Naive thymus-derived CD4-positive, alpha-beta T cell (primary cell): ENCODE measurements around the gene DNAH1. TPM values are rescaled to one million over a fixed set of nuclear protein-coding genes. Genes with fewer than 3 reads are reported as not detected.

Source experiments
- ATAC-seq: fragments of 150-1000 bp; cut with Tn5 transposase; 2 replicates; pipeline ENCODE4 v1.10.0; 2021; ENCODE audit warnings: mild to moderate bottlenecking, moderate library complexity
- CTCF ChIA-PET: fragments of 350-600 bp; sonication (Branson Sonifier 250); formaldehyde crosslinking; loops from one replicate; lab custom pipeline; 2021; ENCODE audit warnings: antibody characterized with exemption; lab: Charles Lee
- POLR2A ChIA-PET: fragments of 350-600 bp; sonication (Branson Sonifier 250); formaldehyde crosslinking; loops from one replicate; lab custom pipeline; 2021; ENCODE audit warnings: antibody characterized with exemption, inconsistent platforms; lab: Charles Lee
- DNase-seq, 9 donors: peaks; one replicate each; pipeline versions ENCODE4 v3.0.0 to v3.0.0-alpha.2; 2020 to 2022; ENCODE audit warnings: mixed read lengths in 1 of 9
- H3K27ac ChIP-seq: one replicate; pipeline ENCODE4 v1.7.0; 2013; ENCODE audit warnings: mild to moderate bottlenecking, low read depth, low read length, moderate library complexity
- H3K27me3 ChIP-seq, 2 donors: one replicate each; pipeline ENCODE4 v1.7.0; 2013; ENCODE audit warnings: low read length in 2 of 2, mild to moderate bottlenecking in 2 of 2, moderate library complexity in 2 of 2; ENCODE audit not compliant: control insufficient read depth in 2 of 2, insufficient read depth in 2 of 2
- H3K36me3 ChIP-seq, 3 experiments: 1 replicate in 2 of 3; 2 replicates in 1 of 3; pipeline ENCODE4 v1.7.0; 2013; ENCODE audit warnings: low read length in 3 of 3, mild to moderate bottlenecking in 3 of 3, moderate library complexity in 1 of 3; ENCODE audit not compliant: insufficient read depth in 3 of 3, control insufficient read depth in 2 of 3
- H3K4me1 ChIP-seq, 2 donors: one replicate each; pipeline ENCODE4 v1.7.0; 2013; ENCODE audit warnings: low read length in 2 of 2, mild to moderate bottlenecking in 2 of 2, moderate library complexity in 1 of 2; ENCODE audit not compliant: control insufficient read depth in 2 of 2, insufficient read depth in 2 of 2
- H3K4me3 ChIP-seq: 2 replicates; pipeline ENCODE4 v1.7.0; 2013; ENCODE audit warnings: mild to moderate bottlenecking, low read length
- H3K9me3 ChIP-seq, 3 experiments: 1 replicate in 2 of 3; 2 replicates in 1 of 3; pipeline ENCODE4 v1.7.0; 2013; ENCODE audit warnings: low read length in 3 of 3; ENCODE audit not compliant: control insufficient read depth in 2 of 3
- H3K27ac Mint-ChIP-seq, 9 donors: one replicate each; pipeline ENCODE4 v1.8.0; 2020 to 2022; ENCODE audit warnings: mixed read lengths in 9 of 9, mild to moderate bottlenecking in 8 of 9, moderate library complexity in 5 of 9, inconsistent platforms in 2 of 9
- H3K27me3 Mint-ChIP-seq, 5 donors: one replicate each; pipeline ENCODE4 v1.8.0; 2021 to 2022; ENCODE audit warnings: mixed read lengths in 5 of 5, mild to moderate bottlenecking in 1 of 5
- H3K36me3 Mint-ChIP-seq, 5 donors: one replicate each; pipeline ENCODE4 v1.8.0; 2020 to 2022; ENCODE audit warnings: mixed read lengths in 5 of 5, mild to moderate bottlenecking in 3 of 5, inconsistent platforms in 1 of 5
- H3K4me1 Mint-ChIP-seq, 7 donors: one replicate each; pipeline ENCODE4 v1.8.0; 2020 to 2022; ENCODE audit warnings: mixed read lengths in 7 of 7, mild to moderate bottlenecking in 3 of 7, inconsistent platforms in 1 of 7
- H3K4me3 Mint-ChIP-seq, 10 donors: one replicate each; pipeline ENCODE4 v1.8.0; 2020 to 2022; ENCODE audit warnings: mild to moderate bottlenecking in 10 of 10, mixed read lengths in 10 of 10, moderate library complexity in 6 of 10, inconsistent platforms in 2 of 10
- H3K9me3 Mint-ChIP-seq, 11 donors: one replicate each; pipeline ENCODE4 v1.8.0; 2020 to 2022; ENCODE audit warnings: mixed read lengths in 11 of 11, mild to moderate bottlenecking in 4 of 11, inconsistent platforms in 1 of 11, moderate library complexity in 1 of 11
- intact Hi-C, 2 donors: fragments of 100-400 bp; cut with micrococcal nuclease; formaldehyde crosslinking; loops; one replicate each; pipeline ENCODE4 v1.15.1; 2023
- polyA plus RNA-seq, 2 donors: library from polyadenylated mRNA; unstranded; fragments of 300-500 nt; fragmentation: Illumina TruSeq; gene quantifications; one replicate each; pipeline ENCODE4 v1.2.3, GENCODE V29; 2021
- total RNA-seq, 6 experiments: library from RNA in 5 of 6; stranded (reverse) in 5 of 6; gene quantifications; 1 replicate in 5 of 6; 2 replicates in 1 of 6; pipeline ENCODE4 v1.2.3 and lab custom pipeline; 2021 to 2026

The DNAH1 gene
- total and polyA plus RNA-seq, 7 experiments from 2014 or later: 0.35 to 69.2 (median 48.2) TPM

GRCh38 chr3:52407779-52408178 lies 91.7 kb downstream of the DNAH1 start:
- Histone ChIP-seq H3K27ac (no peak overlapping the region), H3K4me1 (peaks cover 27 to 35% of the 10 kb centered on the region in 2 donors), H3K27me3 (no peaks in the 10 kb centered on the region), H3K4me3 (no peak overlapping the region), H3K9me3 (no peaks in the 10 kb centered on the region), H3K36me3 (peaks cover 0 to 57% (median 18%) of the 10 kb centered on the region in 3 experiments)
- peak overlapping the region in 9 of 10 donors; percentile 12 to 97 (median 84) for H3K4me3 Mint-ChIP-seq
- peak overlapping the region in 7 of 9 donors; percentile 35 to 95 (median 88) for H3K27ac Mint-ChIP-seq
- no peaks in the 10 kb centered on the region for H3K9me3 Mint-ChIP-seq
- no peak for DNase-seq
- POLR2A ChIA-PET: no interaction called here
- peaks cover 0 to 1% (median 0%) of the 10 kb centered on the region in 5 donors for H3K27me3 Mint-ChIP-seq
- H3K36me3 Mint-ChIP-seq: peaks cover 0 to 29% (median 11%) of the 10 kb centered on the region in 5 donors
- no peak for ATAC-seq
- H3K4me1 Mint-ChIP-seq: peaks cover 27 to 42% (median 40%) of the 10 kb centered on the region in 7 donors
- intact Hi-C loops: no loop called here
- CTCF ChIA-PET: interaction anchor here (0.6 kb wide), 1 partner anchor 802 kb away, joined by 3 read pairs; no protein-coding TSS in a partner anchor

GRCh38 chr3:52408466-52408865 lies 92.3 kb downstream of the DNAH1 start:
- H3K9me3 ChIP-seq: no peaks in the 10 kb centered on the region
- no peak for DNase-seq
- H3K27ac ChIP-seq: peak overlapping the region; percentile 99
- H3K36me3 Mint-ChIP-seq: peaks cover 0 to 22% (median 11%) of the 10 kb centered on the region in 5 donors
- CTCF ChIA-PET: interaction anchor here (0.6 kb wide), 1 partner anchor 803 kb away, joined by 3 read pairs; no protein-coding TSS in a partner anchor
- intact Hi-C loops: no loop called here
- no peak for ATAC-seq
- H3K36me3 ChIP-seq: peaks cover 0 to 50% (median 12%) of the 10 kb centered on the region in 3 experiments
- H3K4me1 Mint-ChIP-seq: peaks cover 27 to 47% (median 41%) of the 10 kb centered on the region in 7 donors
- peak overlapping the region; percentile 86 to 98 (median 94) for H3K27ac Mint-ChIP-seq
- H3K4me3 Mint-ChIP-seq: peak overlapping the region; percentile 83 to 98 (median 92)
- POLR2A ChIA-PET: interaction anchor here (0.6 kb wide), 2 partner anchors 32 to 275 kb away, joined by 3 read pairs; no protein-coding TSS in a partner anchor
- H3K9me3 Mint-ChIP-seq: no peaks in the 10 kb centered on the region
- H3K4me3 ChIP-seq: peak overlapping the region; percentile 74
- H3K4me1 ChIP-seq: peaks cover 27 to 35% of the 10 kb centered on the region in 2 donors
- H3K27me3 Mint-ChIP-seq: peaks cover 0 to 1% (median 0%) of the 10 kb centered on the region in 5 donors
- no peaks in the 10 kb centered on the region for H3K27me3 ChIP-seq

DNA sequence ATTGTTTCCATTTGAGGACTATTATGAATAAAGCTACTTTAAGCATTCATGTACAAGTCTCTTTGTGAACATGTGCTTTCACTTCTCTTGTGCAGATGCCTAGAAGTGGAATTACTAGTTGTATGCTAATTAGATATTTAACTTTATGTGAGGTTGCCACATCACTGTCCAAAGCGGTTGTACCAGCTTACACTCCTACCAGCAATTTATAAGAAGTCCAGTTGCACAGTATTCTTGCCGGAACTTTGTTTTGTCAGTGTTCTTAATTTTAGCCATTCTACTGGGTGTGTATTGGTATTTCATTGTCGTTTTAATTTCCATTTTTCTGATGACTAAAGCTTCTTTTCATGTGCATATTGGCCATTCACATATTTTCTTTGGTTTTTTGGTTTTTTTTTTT lies 99.7 kb downstream of the DNAH1 start:
- H3K4me1 Mint-ChIP-seq: peaks cover 17 to 42% (median 33%) of the 10 kb centered on the region in 7 donors
- H3K4me1 ChIP-seq: peaks cover 14 to 17% of the 10 kb centered on the region in 2 donors
- DNase-seq: no peak
- intact Hi-C loops: no loop called here
- no peak overlapping the region for H3K4me3 Mint-ChIP-seq
- no peak overlapping the region for H3K27ac ChIP-seq
- CTCF ChIA-PET: no interaction called here
- peaks cover 0 to 1% (median 0%) of the 10 kb centered on the region in 11 donors for H3K9me3 Mint-ChIP-seq
- peaks cover 0 to 16% (median 11%) of the 10 kb centered on the region in 5 donors for H3K36me3 Mint-ChIP-seq
- no peak overlapping the region for H3K27ac Mint-ChIP-seq
- H3K36me3 ChIP-seq: peaks cover 0 to 6% (median 0%) of the 10 kb centered on the region in 3 experiments
- no peaks in the 10 kb centered on the region for H3K27me3 ChIP-seq
- ATAC-seq: no peak
- H3K4me3 ChIP-seq: no peak overlapping the region
- no peaks in the 10 kb centered on the region for H3K27me3 Mint-ChIP-seq
- no peaks in the 10 kb centered on the region for H3K9me3 ChIP-seq
- POLR2A ChIA-PET: no interaction called here

GRCh38 chr3:52420388-52420787 lies 104.3 kb downstream of the DNAH1 start:
- Mint-ChIP-seq H3K36me3 (peaks cover 0 to 18% (median 7%) of the 10 kb centered on the region in 5 donors), H3K9me3 (peaks cover 0 to 1% (median 0%) of the 10 kb centered on the region in 11 donors), H3K27me3 (peaks cover 0 to 6% (median 0%) of the 10 kb centered on the region in 5 donors), H3K27ac (peak overlapping the region in 1 of 9 donors; percentile 40), H3K4me3 (no peak overlapping the region), H3K4me1 (peaks cover 2 to 12% (median 7%) of the 10 kb centered on the region in 7 donors)
- Histone ChIP-seq H3K36me3 (peaks cover 0 to 6% (median 0%) of the 10 kb centered on the region in 3 experiments), H3K27me3 (no peaks in the 10 kb centered on the region), H3K4me3 (no peak overlapping the region), H3K4me1 (no peaks in the 10 kb centered on the region), H3K9me3 (no peaks in the 10 kb centered on the region), H3K27ac (no peak overlapping the region)
- ChIA-PET CTCF (no interaction called here), POLR2A (no interaction called here)
- no peak for ATAC-seq
- DNase-seq: no peak
- intact Hi-C loops: no loop called here

DNA sequence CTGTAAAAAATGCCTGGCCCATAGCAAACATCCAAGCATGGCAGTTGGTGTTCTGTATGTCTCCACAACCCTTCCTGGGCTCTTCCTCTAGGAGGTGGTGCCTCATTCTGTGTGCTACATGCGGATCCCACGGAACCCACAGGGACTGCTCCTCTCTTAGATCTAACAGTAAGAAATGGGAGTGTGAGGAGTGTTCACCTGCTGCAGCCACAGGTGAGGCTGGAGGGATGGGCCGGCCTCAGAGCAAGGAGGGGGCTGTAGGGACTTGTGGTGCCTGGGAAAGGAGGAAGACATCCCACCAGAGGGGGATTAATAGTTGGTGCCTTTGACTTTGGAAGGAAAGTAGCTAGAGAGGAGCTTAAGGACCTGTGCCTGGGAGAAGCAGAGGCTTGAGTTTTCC lies 106.5 kb downstream of the DNAH1 start:
- no peaks in the 10 kb centered on the region for H3K4me1 ChIP-seq
- no peaks in the 10 kb centered on the region for H3K27me3 ChIP-seq
- Mint-ChIP-seq H3K9me3 (peaks cover 0 to 1% (median 0%) of the 10 kb centered on the region in 11 donors), H3K4me3 (no peak overlapping the region), H3K36me3 (peaks cover 0 to 15% (median 5%) of the 10 kb centered on the region in 5 donors), H3K4me1 (peaks cover 0 to 4% (median 2%) of the 10 kb centered on the region in 7 donors), H3K27me3 (peaks cover 0 to 13% (median 0%) of the 10 kb centered on the region in 5 donors), H3K27ac (peak overlapping the region in 3 of 9 donors; percentile 28 to 65 (median 48))
- ChIA-PET CTCF (interaction anchor here (0.5 to 1.8 kb wide), 2 partner anchors 10 to 28 kb away, joined by 3 to 4 read pairs; no protein-coding TSS in a partner anchor), POLR2A (no interaction called here)
- H3K9me3 ChIP-seq: no peaks in the 10 kb centered on the region
- ATAC-seq (no peak), DNase-seq (no peak)
- H3K4me3 ChIP-seq: no peak overlapping the region
- intact Hi-C loops: no loop called here
- no peak overlapping the region for H3K27ac ChIP-seq
- peaks cover 0 to 6% (median 0%) of the 10 kb centered on the region in 3 experiments for H3K36me3 ChIP-seq

GRCh38 chr3:52423173-52423572 lies 107.1 kb downstream of the DNAH1 start:
- no peak overlapping the region for H3K27ac ChIP-seq
- no peaks in the 10 kb centered on the region for H3K4me1 ChIP-seq
- POLR2A ChIA-PET: no interaction called here
- DNase-seq (no peak), ATAC-seq (no peak)
- peaks cover 0 to 1% (median 0%) of the 10 kb centered on the region in 11 donors for H3K9me3 Mint-ChIP-seq
- H3K27me3 ChIP-seq: no peaks in the 10 kb centered on the region
- H3K4me3 Mint-ChIP-seq: no peak overlapping the region
- H3K4me3 ChIP-seq: no peak overlapping the region
- no peaks in the 10 kb centered on the region for H3K4me1 Mint-ChIP-seq
- H3K27ac Mint-ChIP-seq: peak overlapping the region in 1 of 9 donors; percentile 28
- no peaks in the 10 kb centered on the region for H3K9me3 ChIP-seq
- intact Hi-C loops: no loop called here
- CTCF ChIA-PET: interaction anchor here (0.5 kb wide), 1 partner anchor 28 kb away, joined by 3 read pairs; no protein-coding TSS in a partner anchor
- H3K36me3 ChIP-seq: peaks cover 0 to 6% (median 0%) of the 10 kb centered on the region in 3 experiments
- H3K36me3 Mint-ChIP-seq: peaks cover 0 to 15% (median 5%) of the 10 kb centered on the region in 5 donors
- peaks cover 0 to 17% (median 0%) of the 10 kb centered on the region in 5 donors for H3K27me3 Mint-ChIP-seq
